GM23338 (cell line): ENCODE data around the gene RHOBTB3. TPM values are rescaled to one million over a fixed set of nuclear protein-coding genes. Genes with fewer than 3 reads are reported as not detected.

Experiments
- ATAC-seq: fragments of 200-7000 bp; cut with Tn5 transposase; 3 replicates; pipeline ENCODE4 v1.9.1; 2020
- DNase-seq: peaks from one replicate; pipeline ENCODE4 v3.0.0-alpha.2; 2015; ENCODE audit warnings: low spot score
- H2AFZ ChIP-seq: fragments of 200-600 bp; sonication (generic); 2 replicates; pipeline ENCODE4 v1.8.0; 2016; ENCODE audit warnings: antibody characterized with exemption, mild to moderate bottlenecking, moderate library complexity
- H3F3A ChIP-seq: fragments of 200-600 bp; sonication (generic); replicated peaks from 2 replicates; pipeline ENCODE4 v1.8.0; 2017; ENCODE audit warnings: antibody characterized with exemption, mixed run types, low read depth
- H3K27ac ChIP-seq: fragments of 200-600 bp; sonication (generic); 2 replicates; pipeline ENCODE4 v1.6.1; 2016; ENCODE audit warnings: low read depth
- H3K27me3 ChIP-seq: fragments of 200-600 bp; sonication (generic); 2 replicates; pipeline ENCODE4 v1.8.0; 2016; ENCODE audit warnings: mild to moderate bottlenecking, mixed run types, moderate library complexity; ENCODE audit not compliant: insufficient read depth
- H3K36me3 ChIP-seq: fragments of 200-600 bp; sonication (generic); 2 replicates; pipeline ENCODE4 v1.8.0; 2016; ENCODE audit warnings: mild to moderate bottlenecking; ENCODE audit not compliant: insufficient read depth
- H3K4me1 ChIP-seq: fragments of 200-600 bp; sonication (generic); 2 replicates; pipeline ENCODE4 v1.8.0; 2016; ENCODE audit warnings: mild to moderate bottlenecking, moderate library complexity; ENCODE audit not compliant: insufficient read depth
- H3K4me2 ChIP-seq: fragments of 200-600 bp; sonication (generic); 2 replicates; pipeline ENCODE4 v1.7.1; 2017; ENCODE audit warnings: mixed run types
- H3K4me3 ChIP-seq: fragments of 200-600 bp; sonication (generic); 2 replicates; pipeline ENCODE4 v1.6.1; 2016; ENCODE audit warnings: mixed run types
- H3K79me2 ChIP-seq: fragments of 200-600 bp; sonication (generic); replicated peaks from 2 replicates; pipeline ENCODE4 v1.8.0; 2017; ENCODE audit warnings: mild to moderate bottlenecking; ENCODE audit not compliant: insufficient read depth
- H3K9me2 ChIP-seq: fragments of 200-600 bp; sonication (generic); 2 replicates; pipeline ENCODE4 v1.8.0; 2017; ENCODE audit not compliant: insufficient read depth
- H4K20me1 ChIP-seq: fragments of 200-600 bp; sonication (generic); replicated peaks from 2 replicates; pipeline ENCODE4 v1.8.0; 2017; ENCODE audit warnings: mild to moderate bottlenecking; ENCODE audit not compliant: insufficient read depth
- H3K27ac Mint-ChIP-seq: 2 replicates; pipeline ENCODE4 v1.8.0; 2020; ENCODE audit warnings: inconsistent platforms, mild to moderate bottlenecking, moderate library complexity, mixed read lengths
- H3K27me3 Mint-ChIP-seq: 3 replicates; pipeline ENCODE4 v1.8.0; 2022; ENCODE audit warnings: low read depth, mild to moderate bottlenecking, moderate library complexity, mixed read lengths, inconsistent platforms; ENCODE audit not compliant: insufficient read depth, poor library complexity
- H3K36me3 Mint-ChIP-seq: 3 replicates; pipeline ENCODE4 v1.8.0; 2021; ENCODE audit warnings: low read depth, mild to moderate bottlenecking, inconsistent platforms, moderate library complexity, mixed read lengths
- H3K4me1 Mint-ChIP-seq: 3 replicates; pipeline ENCODE4 v1.8.0; 2020; ENCODE audit warnings: mild to moderate bottlenecking, inconsistent platforms, mixed read lengths
- H3K4me3 Mint-ChIP-seq: 3 replicates; pipeline ENCODE4 v1.8.0; 2021; ENCODE audit warnings: moderate library complexity, mild to moderate bottlenecking, inconsistent platforms, mixed read lengths
- H3K9me3 Mint-ChIP-seq: 3 replicates; pipeline ENCODE4 v1.8.0; 2020; ENCODE audit warnings: moderate library complexity, mild to moderate bottlenecking, inconsistent platforms, mixed read lengths
- CREB1 ChIP-seq: fragments of 250-450 bp; sonication (Bioruptor Pico); IDR thresholded peaks from 2 replicates; pipeline ENCODE4 v1.5.0; 2020; ENCODE audit warnings: low read depth, mild to moderate bottlenecking, moderate library complexity
- CTCF ChIP-seq, 2 experiments: fragments of 200-600 bp in 1 of 2; sonication (generic) in 1 of 2; conservative IDR thresholded peaks; 2 replicates each; pipeline versions ENCODE4 v1.5.1 to v1.6.1; 2016 to 2017; ENCODE audit warnings: antibody characterized with exemption in 2 of 2, low read depth in 2 of 2, mild to moderate bottlenecking in 2 of 2, moderate library complexity in 1 of 2
- ETS1 ChIP-seq: IDR thresholded peaks from 2 replicates; pipeline ENCODE4 v1.6.1; 2016; ENCODE audit warnings: antibody characterized with exemption
- EZH2 ChIP-seq: fragments of 200-600 bp; sonication (generic); IDR thresholded peaks from one replicate; pipeline ENCODE4 v1.8.0; 2017; ENCODE audit warnings: antibody characterized with exemption, mild to moderate bottlenecking, low read depth; ENCODE audit not compliant: unreplicated experiment
- EZH2phosphoT487 ChIP-seq: fragments of 200-600 bp; sonication (generic); IDR thresholded peaks from one replicate; pipeline ENCODE4 v1.8.1; 2018; ENCODE audit warnings: antibody characterized with exemption; ENCODE audit not compliant: unreplicated experiment
- JUNB ChIP-seq: IDR thresholded peaks from one replicate; pipeline ENCODE4 v1.6.1; 2016; ENCODE audit warnings: antibody characterized with exemption; ENCODE audit not compliant: unreplicated experiment
- NANOG ChIP-seq: IDR thresholded peaks from 2 replicates; pipeline ENCODE4 v1.6.1; 2016; ENCODE audit warnings: antibody characterized with exemption, borderline replicate concordance
- POLR2AphosphoS5 ChIP-seq: IDR thresholded peaks from 2 replicates; pipeline ENCODE4 v1.6.1; 2016; ENCODE audit warnings: antibody characterized with exemption, low read depth
- STAT1 ChIP-seq: IDR thresholded peaks from one replicate; pipeline ENCODE4 v1.6.1; 2016; ENCODE audit warnings: antibody characterized with exemption; ENCODE audit not compliant: unreplicated experiment
- ZNF114 ChIP-seq: fragments of 250-450 bp; sonication (Bioruptor Pico); IDR thresholded peaks from 2 replicates; pipeline ENCODE4 v1.5.0; 2020; ENCODE audit warnings: mild to moderate bottlenecking, moderate library complexity
- ZNF331 ChIP-seq: fragments of 250-450 bp; sonication (Bioruptor Pico); IDR thresholded peaks from 2 replicates; pipeline ENCODE4 v1.5.0; 2020; ENCODE audit warnings: low read depth, mild to moderate bottlenecking, moderate library complexity
- ZNF462 ChIP-seq: fragments of 250-450 bp; sonication (Bioruptor Pico); IDR thresholded peaks from 2 replicates; pipeline ENCODE4 v1.5.0; 2020; ENCODE audit warnings: mild to moderate bottlenecking, moderate library complexity
- polyA plus RNA-seq: library from polyadenylated mRNA; unstranded; fragments of >200 nt; fragmentation: Nextera tagmentation; extraction: Ambion mirVana; gene quantifications from 2 replicates; pipeline ENCODE4 v1.2.1, GENCODE V29; 2016
- total RNA-seq: library from RNA; depleted of rRNA; stranded (reverse); fragments of >200 nt; shearing (Covaris generic); gene quantifications from 2 replicates; pipeline ENCODE4 v1.2.3, GENCODE V29; 2014
- TF ChIP-seq, protein P1 (sequence below): IDR thresholded peaks from one replicate; pipeline ENCODE4 v1.6.1; 2018; ENCODE audit warnings: antibody characterized with exemption; ENCODE audit not compliant: unreplicated experiment

The RHOBTB3 gene
- total and polyA plus RNA-seq, 2 experiments from 2014 or later: 10.0 to 13.4 TPM

GRCh38 chr5:95760273-95761191 is 29.4 kb downstream of the RHOBTB3 start:
- Histone ChIP-seq H3K79me2 (no peaks in the 10 kb centered on the region), H3K36me3 (no peaks in the 10 kb centered on the region), H3K4me3 (no peak overlapping the region), H2AFZ (no peak overlapping the region), H3K9me2 (no peaks in the 10 kb centered on the region), H3K4me1 (no peaks in the 10 kb centered on the region), H3K27me3 (no peaks in the 10 kb centered on the region), H3K4me2 (no peak overlapping the region), H3K27ac (no peak overlapping the region), H4K20me1 (no peaks in the 10 kb centered on the region), H3F3A (no peaks in the 10 kb centered on the region)
- TF ChIP-seq STAT1: no peak
- no peak for TF ChIP-seq EZH2
- TF ChIP-seq POLR2AphosphoS5: no peak
- no peak for TF ChIP-seq ZNF331
- TF ChIP-seq CREB1 (CRISPR knock-in tag): no peak
- no peak for TF ChIP-seq EZH2phosphoT487
- TF ChIP-seq JUNB: no peak
- no peak for TF ChIP-seq ZNF462 (CRISPR knock-in tag)
- no peak for TF ChIP-seq CTCF (conservative IDR thresholded peaks at IDR 0.05; ENCODE audit: low read depth in 2 of 2)
- no peak for TF ChIP-seq ETS1
- TF ChIP-seq, protein P1, sequence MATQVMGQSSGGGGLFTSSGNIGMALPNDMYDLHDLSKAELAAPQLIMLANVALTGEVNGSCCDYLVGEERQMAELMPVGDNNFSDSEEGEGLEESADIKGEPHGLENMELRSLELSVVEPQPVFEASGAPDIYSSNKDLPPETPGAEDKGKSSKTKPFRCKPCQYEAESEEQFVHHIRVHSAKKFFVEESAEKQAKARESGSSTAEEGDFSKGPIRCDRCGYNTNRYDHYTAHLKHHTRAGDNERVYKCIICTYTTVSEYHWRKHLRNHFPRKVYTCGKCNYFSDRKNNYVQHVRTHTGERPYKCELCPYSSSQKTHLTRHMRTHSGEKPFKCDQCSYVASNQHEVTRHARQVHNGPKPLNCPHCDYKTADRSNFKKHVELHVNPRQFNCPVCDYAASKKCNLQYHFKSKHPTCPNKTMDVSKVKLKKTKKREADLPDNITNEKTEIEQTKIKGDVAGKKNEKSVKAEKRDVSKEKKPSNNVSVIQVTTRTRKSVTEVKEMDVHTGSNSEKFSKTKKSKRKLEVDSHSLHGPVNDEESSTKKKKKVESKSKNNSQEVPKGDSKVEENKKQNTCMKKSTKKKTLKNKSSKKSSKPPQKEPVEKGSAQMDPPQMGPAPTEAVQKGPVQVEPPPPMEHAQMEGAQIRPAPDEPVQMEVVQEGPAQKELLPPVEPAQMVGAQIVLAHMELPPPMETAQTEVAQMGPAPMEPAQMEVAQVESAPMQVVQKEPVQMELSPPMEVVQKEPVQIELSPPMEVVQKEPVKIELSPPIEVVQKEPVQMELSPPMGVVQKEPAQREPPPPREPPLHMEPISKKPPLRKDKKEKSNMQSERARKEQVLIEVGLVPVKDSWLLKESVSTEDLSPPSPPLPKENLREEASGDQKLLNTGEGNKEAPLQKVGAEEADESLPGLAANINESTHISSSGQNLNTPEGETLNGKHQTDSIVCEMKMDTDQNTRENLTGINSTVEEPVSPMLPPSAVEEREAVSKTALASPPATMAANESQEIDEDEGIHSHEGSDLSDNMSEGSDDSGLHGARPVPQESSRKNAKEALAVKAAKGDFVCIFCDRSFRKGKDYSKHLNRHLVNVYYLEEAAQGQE: no peak
- no peak for TF ChIP-seq NANOG
- TF ChIP-seq ZNF114 (CRISPR knock-in tag): no peak
- ATAC-seq (no peak), DNase-seq (no peak)
- H3K36me3 Mint-ChIP-seq: no peaks in the 10 kb centered on the region
- H3K27ac Mint-ChIP-seq: no peak overlapping the region
- no peaks in the 10 kb centered on the region for H3K4me1 Mint-ChIP-seq
- no peaks in the 10 kb centered on the region for H3K27me3 Mint-ChIP-seq
- H3K4me3 Mint-ChIP-seq: no peak overlapping the region
- H3K9me3 Mint-ChIP-seq: no peaks in the 10 kb centered on the region
